Measurements from ENCODE around the gene KLF13.

- TF ChIP-seq SP1 (IDR thresholded peaks at IDR 0.05) (no peak), BHLHE40 (IDR thresholded peaks at IDR 0.05; ENCODE audit: borderline replicate concordance) (no peak), ARNT (IDR thresholded peaks at IDR 0.05) (no peak), ZNF384 (IDR thresholded peaks at IDR 0.05) (no peak), NFRKB (IDR thresholded peaks at IDR 0.05) (no peak), FOXM1 (IDR thresholded peaks at IDR 0.05; ENCODE audit: borderline replicate concordance) (no peak), LEF1 (IDR thresholded peaks at IDR 0.05; ENCODE audit: borderline replicate concordance) (no peak), L3MBTL2 (conservative IDR thresholded peaks at IDR 0.05) (no peak), ELF4 (IDR thresholded peaks at IDR 0.05) (no peak)
These were observed 33.0 kb upstream of the KLF13 start for GRCh38 chr15:31293655-31294054.
